K562 (cell line): ENCODE data around the gene NPIPB2. TPM values are rescaled to one million over a fixed set of nuclear protein-coding genes. Genes with fewer than 3 reads are reported as not detected.

Experiments used
- ATAC-seq: fragments of 200-7000 bp; cut with Tn5 transposase; 3 replicates; pipeline ENCODE4 v1.9.1; 2020; ENCODE audit warnings: moderate library complexity
- BruUV-seq: library from RNA; stranded (reverse); fragments of 400-500 nt; replicated peaks from 2 replicates; lab custom pipeline; 2021; lab: Mats Ljungman, UMichigan
- CTCF ChIA-PET: fragments of 300-600 bp; formaldehyde crosslinking; extraction: SDS; loops from one replicate; lab custom pipeline; 2021; ENCODE audit warnings: low intra/inter-chr PET ratio; lab: Yijun Ruan, JAX
- POLR2A ChIA-PET: fragments of 300-600, 350-650 bp; sonication (Branson Sonifier 250); formaldehyde crosslinking; extraction: SDS; loops from one replicate; lab custom pipeline; 2021; ENCODE audit warnings: antibody characterized with exemption, inconsistent platforms; lab: Yijun Ruan, JAX
- DNase-seq, 4 experiments: peaks; one replicate each; pipeline versions ENCODE4 v3.0.0 to v3.0.0-alpha.2; 2011 to 2018; ENCODE audit warnings: low spot score in 3 of 4, mixed read lengths in 3 of 4; ENCODE audit errors: extremely low read depth in 1 of 4
- FAIRE-seq: peaks from 2 replicates; lab custom pipeline; 2011; peaks lifted over from hg19 to GRCh38; lab: Jason Lieb, UNC
- H2AFZ ChIP-seq: 2 replicates; pipeline ENCODE4 v1.6.0; 2011; ENCODE audit warnings: low read depth, low read length, control low read depth, inconsistent platforms
- H3K27ac ChIP-seq: fragments of 200-600 bp; 3 replicates; pipeline ENCODE4 v1.8.0; 2011; ENCODE audit warnings: low read depth, mild to moderate bottlenecking, control low read depth, inconsistent platforms, low read length, moderate library complexity, mixed read lengths; ENCODE audit errors: extremely low read depth
- H3K27me3 ChIP-seq, 2 experiments: fragments of 300-600 bp in 1 of 2; 2 replicates in 1 of 2; 3 replicates in 1 of 2; pipeline versions ENCODE4 v1.6.0 to v1.8.0; 2011; ENCODE audit warnings: inconsistent platforms in 2 of 2, low read length in 2 of 2, mild to moderate bottlenecking in 1 of 2, mixed read lengths in 1 of 2, moderate library complexity in 1 of 2; ENCODE audit not compliant: control insufficient read depth in 2 of 2, insufficient read depth in 2 of 2
- H3K36me3 ChIP-seq: fragments of 300-600 bp; 3 replicates; pipeline ENCODE4 v1.8.0; 2011; ENCODE audit warnings: mild to moderate bottlenecking, low read length, inconsistent platforms; ENCODE audit not compliant: control insufficient read depth, insufficient read depth
- H3K4me1 ChIP-seq, 2 experiments: fragments of 200-600 bp in 1 of 2; replicated peaks in 1 of 2; 2 replicates in 1 of 2; 3 replicates in 1 of 2; pipeline versions ENCODE4 v1.5.1 to v1.8.0; 2011; ENCODE audit warnings: inconsistent platforms in 2 of 2, low read length in 2 of 2, mild to moderate bottlenecking in 1 of 2, mixed read lengths in 1 of 2, moderate library complexity in 1 of 2; ENCODE audit not compliant: control insufficient read depth in 2 of 2, insufficient read depth in 2 of 2
- H3K4me2 ChIP-seq: 2 replicates; pipeline ENCODE4 v1.6.1; 2011; ENCODE audit warnings: low read length, control low read depth, inconsistent platforms, mixed read lengths; ENCODE audit not compliant: insufficient read depth
- H3K4me3 ChIP-seq: fragments of 200-600 bp; sonication (generic), shearing (Covaris generic); 2 replicates; pipeline ENCODE4 v1.5.1; 2016; ENCODE audit warnings: control low read depth, inconsistent platforms
- H3K79me2 ChIP-seq: fragments of 200-600 bp; 3 replicates; pipeline ENCODE4 v1.8.0; 2011; ENCODE audit warnings: low read length, inconsistent platforms; ENCODE audit not compliant: control insufficient read depth, insufficient read depth
- H3K9ac ChIP-seq, 2 experiments: 2 replicates each; pipeline versions ENCODE4 v1.6.0 to v1.6.1; 2011; ENCODE audit warnings: low read depth in 2 of 2, low read length in 2 of 2, control low read depth in 1 of 2, inconsistent platforms in 1 of 2, mild to moderate bottlenecking in 1 of 2, mixed read lengths in 1 of 2; ENCODE audit not compliant: insufficient read depth in 1 of 2
- H3K9me1 ChIP-seq: one replicate; pipeline ENCODE4 v1.6.0; 2011; ENCODE audit warnings: inconsistent platforms, mild to moderate bottlenecking, low read length, moderate library complexity; ENCODE audit not compliant: control insufficient read depth, insufficient read depth
- H3K9me3 ChIP-seq: replicated peaks from 2 replicates; pipeline ENCODE4 v1.5.1; 2011; ENCODE audit warnings: low read depth, low read length, inconsistent platforms; ENCODE audit not compliant: control insufficient read depth, insufficient read depth
- H4K20me1 ChIP-seq: replicated peaks from 2 replicates; pipeline ENCODE4 v1.6.1; 2011; ENCODE audit warnings: low read length, inconsistent platforms, mixed read lengths; ENCODE audit not compliant: control insufficient read depth, insufficient read depth
- ARID1B ChIP-seq: fragments of 450-650 bp; IDR thresholded peaks from 2 replicates; pipeline ENCODE4 v1.6.1; 2016; ENCODE audit warnings: antibody characterized with exemption, mild to moderate bottlenecking, inconsistent platforms
- E2F1 ChIP-seq: sonication (generic); formaldehyde crosslinking; IDR thresholded peaks from 2 replicates; pipeline ENCODE4 v1.8.1; 2023; ENCODE audit warnings: mild to moderate bottlenecking, missing genetic modification reagents, moderate library complexity
- ETS1 ChIP-seq: conservative IDR thresholded peaks from 2 replicates; pipeline ENCODE4 v1.6.1; 2011; ENCODE audit warnings: low read depth, mild to moderate bottlenecking, low read length; ENCODE audit not compliant: control insufficient read depth
- ETS2 ChIP-seq: IDR thresholded peaks from 2 replicates; pipeline ENCODE4 v1.6.1; 2016; ENCODE audit warnings: borderline replicate concordance, missing genetic modification characterization, mild to moderate bottlenecking, moderate library complexity, missing compliant biosample characterization; ENCODE audit not compliant: poor library complexity, severe bottlenecking
- EWSR1 ChIP-seq: fragments of 450-650 bp; IDR thresholded peaks from 2 replicates; pipeline ENCODE4 v1.6.1; 2018; ENCODE audit warnings: borderline replicate concordance, mild to moderate bottlenecking, low read depth, moderate library complexity; ENCODE audit not compliant: partially characterized antibody
- FOSL1 ChIP-seq: fragments of 200-800 bp; sonication (Bioruptor generic); conservative IDR thresholded peaks from 2 replicates; pipeline ENCODE4 v1.6.1; 2016; ENCODE audit warnings: missing genetic modification characterization, missing compliant biosample characterization
- FOXJ3 ChIP-seq: sonication (generic); formaldehyde crosslinking; IDR thresholded peaks from 2 replicates; pipeline ENCODE4 v1.4.0; 2020; ENCODE audit warnings: mild to moderate bottlenecking, missing genetic modification reagents
- GATA2 ChIP-seq: sonication (generic); formaldehyde crosslinking; IDR thresholded peaks from 2 replicates; pipeline ENCODE4 v1.4.0; 2020; ENCODE audit warnings: mild to moderate bottlenecking, missing genetic modification reagents
- HNRNPH1 ChIP-seq: fragments of 200-400 bp; formaldehyde crosslinking; optimal IDR thresholded peaks from 2 replicates; pipeline ENCODE3; 2017; ENCODE audit warnings: low read depth, mild to moderate bottlenecking, low read length, moderate library complexity
- LARP7 ChIP-seq: fragments of 450-650 bp; IDR thresholded peaks from 2 replicates; pipeline ENCODE4 v1.6.1; 2016
- MTA1 ChIP-seq: fragments of 450-650 bp; IDR thresholded peaks from 2 replicates; pipeline ENCODE4 v1.6.1; 2017; ENCODE audit warnings: borderline replicate concordance
- MTF1 ChIP-seq: fragments of 250-450 bp; sonication (Bioruptor Pico); IDR thresholded peaks from 2 replicates; pipeline ENCODE4 v1.9.0; 2021; ENCODE audit warnings: moderate library complexity, mild to moderate bottlenecking, inconsistent platforms, borderline replicate concordance
- TAF1 ChIP-seq: IDR thresholded peaks from 2 replicates; pipeline ENCODE4 v1.6.1; 2011; ENCODE audit warnings: mild to moderate bottlenecking, low read length, moderate library complexity; ENCODE audit not compliant: insufficient read depth, control insufficient read depth, severe bottlenecking; ENCODE audit errors: extremely low read depth
- TEAD1 ChIP-seq, 2 experiments: fragments of 450-650 bp in 1 of 2; sonication (generic) in 1 of 2; formaldehyde crosslinking; IDR thresholded peaks; 2 replicates each; pipeline versions ENCODE4 v1.4.0 to v1.8.0; 2020 to 2022; ENCODE audit warnings: mild to moderate bottlenecking in 2 of 2, missing genetic modification reagents in 1 of 2
- USF1 ChIP-seq: sonication (generic); formaldehyde crosslinking; IDR thresholded peaks from 2 replicates; pipeline ENCODE4 v1.9.0; 2022; ENCODE audit warnings: mild to moderate bottlenecking, missing genetic modification reagents
- ZC3H11A ChIP-seq: IDR thresholded peaks from 2 replicates; pipeline ENCODE4 v1.6.1; 2012; ENCODE audit warnings: low read depth, low read length, improper control_type of control experiment
- ZNF449 ChIP-seq: fragments of 250-450 bp; sonication (Bioruptor Pico); IDR thresholded peaks from 2 replicates; pipeline ENCODE4 v1.8.0; 2022; ENCODE audit warnings: moderate library complexity, mild to moderate bottlenecking, inconsistent platforms
- WGBS: fragments of 100-300 bp; shearing (Covaris generic); methylation state at CpG from one replicate; pipeline ENCODE4 v1.1.6; 2016; ENCODE audit warnings: low coverage, mixed read lengths; ENCODE audit not compliant: insufficient coverage; ENCODE audit errors: missing lambda C conversion rate; 5-methylcytosine and 5-hydroxymethylcytosine counted together
- in situ Hi-C: fragments of 300-500 bp; cut with MboI; formaldehyde crosslinking; loops from 4 replicates; pipeline ENCODE4 v1.15.0; 2018; ENCODE audit warnings: inconsistent platforms, mixed read lengths
- intact Hi-C: fragments of 100-400 bp; cut with micrococcal nuclease; formaldehyde crosslinking; loops from 2 replicates; pipeline ENCODE4 v1.14.2; 2022
- polyA plus RNA-seq, 8 experiments: library from polyadenylated mRNA; depleted of rRNA in 4 of 8; stranded (reverse) in 5 of 8; unstranded in 3 of 8; fragments of >200 nt; fragmentation: Nextera tagmentation in 2 of 8; fragmentation: Illumina TruSeq in 1 of 8; extraction: Ambion mirVana in 2 of 8; extraction: Trizol in 1 of 8; gene quantifications; 2 replicates each; pipeline versions ENCODE4 v1.2.1 to v1.2.3, GENCODE V29; 2011 to 2014; ENCODE audit warnings: inconsistent platforms in 1 of 8, missing spikeins in 1 of 8
- total RNA-seq, 7 experiments: library from RNA; depleted of rRNA in 6 of 7; stranded (reverse); fragments of >200 nt in 6 of 7; fragmentation: Illumina TruSeq in 2 of 7; extraction: Trizol in 2 of 7; gene quantifications; 2 replicates each; pipeline versions ENCODE4 v1.2.1 to v1.2.3, GENCODE V29; 2011 to 2021; ENCODE audit warnings: low replicate concordance in 1 of 7

NPIPB2 gene
- total and polyA plus RNA-seq, 9 of the 15 experiments (the other 6 are each of a cell fraction or from before 2014, with no cell fraction given) = 0.21 to 2.9 (median 1.6) TPM; not detected in 1

- no peak for FAIRE-seq
- no TSS peak for BruUV-seq
- H3K36me3 ChIP-seq = peaks cover 86% of the 10 kb centered on the region
- no peak overlapping the region for H3K9ac ChIP-seq
- in situ Hi-C loops (no loop called here), intact Hi-C loops (no loop called here)
- no peak for ATAC-seq
- POLR2A ChIA-PET = no interaction called here
- peaks cover 28% of the 10 kb centered on the region for H3K79me2 ChIP-seq
- H3K27ac ChIP-seq = no peak overlapping the region
- H3K27me3 ChIP-seq = no peaks in the 10 kb centered on the region
- no peaks in the 10 kb centered on the region for H3K4me1 ChIP-seq
- H3K4me2 ChIP-seq = no peak overlapping the region
- H4K20me1 ChIP-seq = no peaks in the 10 kb centered on the region
- no peak overlapping the region for H3K4me3 ChIP-seq
- H2AFZ ChIP-seq = no peak overlapping the region
- no peaks in the 10 kb centered on the region for H3K9me1 ChIP-seq
- no peaks in the 10 kb centered on the region for H3K9me3 ChIP-seq
- CTCF ChIA-PET = no interaction called here
- no peak for DNase-seq
- 76% methylated on average over 3 of the region's 4 CpGs for WGBS
- TF ChIP-seq TEAD1 (CRISPR knock-in tag; IDR thresholded peaks at IDR 0.05) = no peak
- no peak for TF ChIP-seq LARP7
- no peak for TF ChIP-seq MTF1 (CRISPR knock-in tag)
- no peak for TF ChIP-seq ZNF449 (CRISPR knock-in tag)
- TF ChIP-seq ETS1 = no peak
- no peak for TF ChIP-seq TAF1
- TF ChIP-seq MTA1 = no peak
- no peak for TF ChIP-seq ARID1B
- no peak for TF ChIP-seq ZC3H11A
- TF ChIP-seq E2F1 = no peak
- TF ChIP-seq USF1 (CRISPR knock-in tag) = no peak
- no peak for TF ChIP-seq FOXJ3 (CRISPR knock-in tag)
- TF ChIP-seq FOSL1 = no peak
- no peak for TF ChIP-seq ETS2 (tag)
- TF ChIP-seq EWSR1 = no peak
- TF ChIP-seq GATA2 = no peak
- no peak for TF ChIP-seq HNRNPH1
Measured at GRCh38 chr16:11892761-11893160, 49.1 kb downstream of the NPIPB2 start.
